PC-3 (cell line): ENCODE measurements around the gene CYTH2. TPM values are rescaled to one million over a fixed set of nuclear protein-coding genes. Genes with fewer than 3 reads are reported as not detected.

Experiments
- ATAC-seq: fragments of 200-7000 bp; cut with Tn5 transposase; 2 replicates; pipeline ENCODE4 v1.9.1; 2020; ENCODE audit warnings: mild to moderate bottlenecking, moderate library complexity
- BruUV-seq: library from RNA; stranded (reverse); fragments of 400-500 nt; replicated peaks from 2 replicates; lab custom pipeline; 2021; lab: Mats Ljungman, UMichigan
- CTCF ChIA-PET: fragments of 300-600 bp; sonication (Branson Sonifier 250); formaldehyde crosslinking; loops from one replicate; lab custom pipeline; 2022; ENCODE audit warnings: antibody characterized with exemption; lab: Charles Lee
- POLR2A ChIA-PET: fragments of 300-600 bp; sonication (Branson Sonifier 250); formaldehyde crosslinking; loops from one replicate; lab custom pipeline; 2022; ENCODE audit warnings: antibody characterized with exemption; ENCODE audit not compliant: unreplicated experiment; lab: Charles Lee
- DNase-seq: peaks from one replicate; pipeline ENCODE4 v3.0.0-alpha.2; 2015
- H2AFZ ChIP-seq: fragments of 300-600 bp; sonication (generic); 2 replicates; pipeline ENCODE4 v1.6.0; 2016; ENCODE audit warnings: antibody characterized with exemption, low read length
- H3F3A ChIP-seq: fragments of 300-600 bp; sonication (generic); one replicate; pipeline ENCODE4 v1.6.0; 2017; ENCODE audit warnings: antibody characterized with exemption, low read length, control low read depth, mild to moderate bottlenecking; ENCODE audit not compliant: unreplicated experiment
- H3K27ac ChIP-seq: fragments of 300-600 bp; sonication (generic); 2 replicates; pipeline ENCODE4 v1.5.1; 2016; ENCODE audit warnings: mild to moderate bottlenecking, low read length
- H3K27me3 ChIP-seq: fragments of 300-600 bp; sonication (generic); 2 replicates; pipeline ENCODE4 v1.6.1; 2016; ENCODE audit warnings: low read length, mixed read lengths
- H3K36me3 ChIP-seq: fragments of 300-600 bp; sonication (generic); 2 replicates; pipeline ENCODE4 v1.6.1; 2016; ENCODE audit warnings: low read depth, mixed run types, low read length, mixed read lengths
- H3K4me1 ChIP-seq: fragments of 300-600 bp; sonication (generic); 2 replicates; pipeline ENCODE4 v1.5.1; 2016; ENCODE audit warnings: low read length; ENCODE audit not compliant: insufficient read depth
- H3K4me2 ChIP-seq: fragments of 300-600 bp; sonication (generic); 2 replicates; pipeline ENCODE4 v1.6.0; 2016; ENCODE audit warnings: low read length
- H3K4me3 ChIP-seq: fragments of 300-600 bp; sonication (generic); 2 replicates; pipeline ENCODE4 v1.5.1; 2016; ENCODE audit warnings: mild to moderate bottlenecking, low read length, mixed read lengths
- H3K79me2 ChIP-seq: fragments of 300-600 bp; sonication (generic); 2 replicates; pipeline ENCODE4 v1.6.1; 2017; ENCODE audit warnings: low read length, mixed read lengths
- H3K9ac ChIP-seq: fragments of 300-600 bp; sonication (generic); 2 replicates; pipeline ENCODE4 v1.6.0; 2016; ENCODE audit warnings: mild to moderate bottlenecking, low read length
- H3K9me2 ChIP-seq: fragments of 300-600 bp; sonication (generic); replicated peaks from 2 replicates; pipeline ENCODE4 v1.6.1; 2016; ENCODE audit warnings: mixed run types, low read length, mixed read lengths
- H3K9me3 ChIP-seq: fragments of 300-600 bp; sonication (generic); 2 replicates; pipeline ENCODE4 v1.6.1; 2016; ENCODE audit warnings: low read length, mixed read lengths
- H4K20me1 ChIP-seq: fragments of 300-600 bp; sonication (generic); 2 replicates; pipeline ENCODE4 v1.6.1; 2016; ENCODE audit warnings: low read length, mixed read lengths
- EZH2 ChIP-seq: fragments of 300-600 bp; sonication (generic); IDR thresholded peaks from one replicate; pipeline ENCODE4 v1.6.1; 2017; ENCODE audit warnings: antibody characterized with exemption, mild to moderate bottlenecking, low read length; ENCODE audit not compliant: unreplicated experiment
- EZH2phosphoT487 ChIP-seq: fragments of 300-600 bp; sonication (generic); IDR thresholded peaks from 2 replicates; pipeline ENCODE4 v1.6.1; 2018; ENCODE audit warnings: mild to moderate bottlenecking, antibody characterized with exemption, low read length, borderline replicate concordance
- intact Hi-C: fragments of 100-400 bp; cut with micrococcal nuclease; formaldehyde crosslinking; loops from 2 replicates; pipeline ENCODE4 v1.9.0; 2023
- total RNA-seq: library from RNA; depleted of rRNA; stranded (reverse); fragments of >200 nt; gene quantifications from 2 replicates; pipeline ENCODE4 v1.2.3, GENCODE V29; 2014
- TF ChIP-seq, protein P1 (sequence below): fragments of 300-600 bp; sonication (generic); conservative IDR thresholded peaks from 2 replicates; pipeline ENCODE4 v1.5.1; 2017; ENCODE audit warnings: antibody characterized with exemption, low read depth, mild to moderate bottlenecking, low read length

The CYTH2 gene
- total RNA-seq, 1 experiment from 2014 or later = 50.5 TPM

DNA sequence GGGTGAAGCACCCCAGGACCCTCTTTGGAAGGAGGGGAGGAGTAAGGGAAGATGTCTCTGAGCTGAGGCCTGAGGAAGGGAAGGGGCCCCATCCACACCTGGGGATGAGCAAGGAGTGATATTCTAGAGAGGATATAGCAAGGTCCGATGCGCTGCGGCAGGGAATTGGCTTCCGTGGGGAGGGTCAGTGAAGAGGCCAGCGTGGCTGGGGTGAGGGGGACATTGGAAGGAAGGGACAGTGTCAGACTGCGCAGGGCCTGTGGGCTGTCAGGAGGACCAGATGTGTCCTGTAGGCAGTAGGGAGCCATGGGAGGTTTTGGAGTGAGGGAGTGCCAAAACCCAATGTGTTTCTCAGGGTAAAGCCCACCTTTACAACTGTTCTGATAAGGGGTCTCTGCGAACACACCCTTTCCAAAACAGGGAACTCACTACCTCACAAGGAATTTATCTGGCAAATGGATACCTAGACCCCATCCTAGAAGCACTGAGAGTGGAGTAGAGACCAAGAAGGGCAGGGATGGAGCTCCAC is 38.8 kb downstream of the CYTH2 start:
- intact Hi-C loops = no loop called here
- H3K36me3 ChIP-seq = no peaks in the 10 kb centered on the region
- CTCF ChIA-PET = interaction anchor here (1.2 kb wide), 1 partner anchor 76 kb away, joined by 4 read pairs; no protein-coding TSS in a partner anchor
- no peaks in the 10 kb centered on the region for H3K27me3 ChIP-seq
- no peak overlapping the region for H3K9ac ChIP-seq
- DNase-seq = no peak
- no peak overlapping the region for H3K4me3 ChIP-seq
- H3K9me3 ChIP-seq = no peaks in the 10 kb centered on the region
- H4K20me1 ChIP-seq = no peaks in the 10 kb centered on the region
- no peak for ATAC-seq
- H2AFZ ChIP-seq = no peak overlapping the region
- POLR2A ChIA-PET = no interaction called here
- H3K4me2 ChIP-seq = no peak overlapping the region
- no peaks in the 10 kb centered on the region for H3K9me2 ChIP-seq
- BruUV-seq = no TSS peak
- H3K27ac ChIP-seq = no peak overlapping the region
- H3F3A ChIP-seq = no peaks in the 10 kb centered on the region
- H3K4me1 ChIP-seq = no peaks in the 10 kb centered on the region
- TF ChIP-seq EZH2phosphoT487 (no peak), EZH2 (no peak)
- TF ChIP-seq, protein P1, sequence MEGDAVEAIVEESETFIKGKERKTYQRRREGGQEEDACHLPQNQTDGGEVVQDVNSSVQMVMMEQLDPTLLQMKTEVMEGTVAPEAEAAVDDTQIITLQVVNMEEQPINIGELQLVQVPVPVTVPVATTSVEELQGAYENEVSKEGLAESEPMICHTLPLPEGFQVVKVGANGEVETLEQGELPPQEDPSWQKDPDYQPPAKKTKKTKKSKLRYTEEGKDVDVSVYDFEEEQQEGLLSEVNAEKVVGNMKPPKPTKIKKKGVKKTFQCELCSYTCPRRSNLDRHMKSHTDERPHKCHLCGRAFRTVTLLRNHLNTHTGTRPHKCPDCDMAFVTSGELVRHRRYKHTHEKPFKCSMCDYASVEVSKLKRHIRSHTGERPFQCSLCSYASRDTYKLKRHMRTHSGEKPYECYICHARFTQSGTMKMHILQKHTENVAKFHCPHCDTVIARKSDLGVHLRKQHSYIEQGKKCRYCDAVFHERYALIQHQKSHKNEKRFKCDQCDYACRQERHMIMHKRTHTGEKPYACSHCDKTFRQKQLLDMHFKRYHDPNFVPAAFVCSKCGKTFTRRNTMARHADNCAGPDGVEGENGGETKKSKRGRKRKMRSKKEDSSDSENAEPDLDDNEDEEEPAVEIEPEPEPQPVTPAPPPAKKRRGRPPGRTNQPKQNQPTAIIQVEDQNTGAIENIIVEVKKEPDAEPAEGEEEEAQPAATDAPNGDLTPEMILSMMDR = no peak
- no peaks in the 10 kb centered on the region for H3K79me2 ChIP-seq

DNA sequence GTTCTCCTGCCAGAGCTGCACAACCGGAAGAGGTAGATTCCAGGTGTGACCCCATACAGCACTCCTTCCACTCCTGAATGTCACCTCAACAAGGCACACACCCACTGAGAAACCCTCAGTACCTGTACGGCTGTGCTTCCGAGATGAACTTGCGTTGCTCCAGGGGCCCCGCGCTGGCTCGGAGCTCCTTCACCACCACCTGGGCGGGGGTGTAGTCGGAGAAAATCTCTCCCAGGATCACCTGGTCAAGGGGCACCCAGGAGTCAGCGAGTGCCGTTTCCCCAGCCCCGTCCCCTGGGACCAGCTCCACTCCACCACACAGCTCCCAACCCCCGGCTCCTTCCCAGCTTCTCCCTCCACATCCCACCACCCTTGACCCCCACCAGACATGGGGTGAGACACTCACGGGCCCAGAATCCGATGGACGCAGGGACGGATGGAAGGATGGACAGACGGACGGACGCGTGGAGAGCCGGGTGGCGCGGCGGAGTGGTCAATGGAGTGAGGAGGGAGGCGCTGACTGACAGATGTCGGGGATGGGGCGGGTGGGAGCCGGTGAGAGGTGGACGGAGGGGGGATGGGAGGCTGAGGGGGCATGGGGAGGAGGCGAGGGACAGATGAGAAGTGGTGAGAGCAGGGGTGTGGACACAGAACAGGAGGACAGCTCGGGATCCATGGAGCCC is 39.7 kb downstream of the CYTH2 start:
- Histone ChIP-seq H3K9me3 (no peaks in the 10 kb centered on the region), H3K27ac (no peak overlapping the region), H3K9ac (no peak overlapping the region), H3K4me2 (no peak overlapping the region), H3K4me1 (no peaks in the 10 kb centered on the region; the same call in 1 of the 2 replicates), H3K27me3 (no peaks in the 10 kb centered on the region), H3K4me3 (no peak overlapping the region), H3F3A (no peaks in the 10 kb centered on the region), H4K20me1 (no peaks in the 10 kb centered on the region), H3K79me2 (no peaks in the 10 kb centered on the region), H3K36me3 (no peaks in the 10 kb centered on the region), H2AFZ (no peak overlapping the region), H3K9me2 (no peaks in the 10 kb centered on the region)
- no TSS peak for BruUV-seq
- ChIA-PET CTCF (interaction anchor here (0.6 kb wide), 1 partner anchor 80 kb away, joined by 4 read pairs; no protein-coding TSS in a partner anchor), POLR2A (no interaction called here)
- ATAC-seq (no peak), DNase-seq (no peak)
- TF ChIP-seq EZH2phosphoT487 (no peak), EZH2 (no peak)
- TF ChIP-seq, protein P1 = no peak
- intact Hi-C loops = no loop called here
